ENCODE results near the gene FZD10. TPM values are rescaled to one million over a fixed set of nuclear protein-coding genes. Genes with fewer than 3 reads are reported as not detected.

The FZD10 gene
- total RNA-seq, 3 donors from 2014 or later (not counting 1 experiment from before 2014, with no cell fraction given), result not detected

GRCh38 chr12:130146176-130146931 is 15.9 kb upstream of the FZD10 start:
- Histone ChIP-seq H3K9me3 (ENCODE audit: control insufficient read depth, insufficient read depth, low read length) (no peaks in the 10 kb centered on the region), H3K36me3 (ENCODE audit: control insufficient read depth, insufficient read depth, low read length) (no peaks in the 10 kb centered on the region), H3K4me3 (ENCODE audit: low read length) (no peak overlapping the region), H3K4me1 (ENCODE audit: control insufficient read depth, insufficient read depth, low read length) (no peaks in the 10 kb centered on the region), H3K27me3 (ENCODE audit: control insufficient read depth, insufficient read depth, low read length) (no peaks in the 10 kb centered on the region), H3K27ac (ENCODE audit: low read length) (no peak overlapping the region)
- 73% methylated on average over 10 of the region's 10 CpGs for whole genome bisulfite sequencing (ENCODE audit: insufficient coverage)
- DNase-seq (no peak), ATAC-seq (no peak)
- Mint-ChIP-seq H3K4me3 (no peak overlapping the region), H3K27me3 (ENCODE audit: low read depth in 2 of 2) (peaks cover 0 to 4% of the 10 kb centered on the region in 2 donors), H3K9me3 (no peaks in the 10 kb centered on the region), H3K4me1 (no peaks in the 10 kb centered on the region), H3K36me3 (no peaks in the 10 kb centered on the region), H3K27ac (no peak overlapping the region)
- TF ChIP-seq, protein P1, sequence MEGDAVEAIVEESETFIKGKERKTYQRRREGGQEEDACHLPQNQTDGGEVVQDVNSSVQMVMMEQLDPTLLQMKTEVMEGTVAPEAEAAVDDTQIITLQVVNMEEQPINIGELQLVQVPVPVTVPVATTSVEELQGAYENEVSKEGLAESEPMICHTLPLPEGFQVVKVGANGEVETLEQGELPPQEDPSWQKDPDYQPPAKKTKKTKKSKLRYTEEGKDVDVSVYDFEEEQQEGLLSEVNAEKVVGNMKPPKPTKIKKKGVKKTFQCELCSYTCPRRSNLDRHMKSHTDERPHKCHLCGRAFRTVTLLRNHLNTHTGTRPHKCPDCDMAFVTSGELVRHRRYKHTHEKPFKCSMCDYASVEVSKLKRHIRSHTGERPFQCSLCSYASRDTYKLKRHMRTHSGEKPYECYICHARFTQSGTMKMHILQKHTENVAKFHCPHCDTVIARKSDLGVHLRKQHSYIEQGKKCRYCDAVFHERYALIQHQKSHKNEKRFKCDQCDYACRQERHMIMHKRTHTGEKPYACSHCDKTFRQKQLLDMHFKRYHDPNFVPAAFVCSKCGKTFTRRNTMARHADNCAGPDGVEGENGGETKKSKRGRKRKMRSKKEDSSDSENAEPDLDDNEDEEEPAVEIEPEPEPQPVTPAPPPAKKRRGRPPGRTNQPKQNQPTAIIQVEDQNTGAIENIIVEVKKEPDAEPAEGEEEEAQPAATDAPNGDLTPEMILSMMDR (IDR thresholded peaks at IDR 0.05), result no peak
- intact Hi-C loops (cut with micrococcal nuclease), result no loop called here

DNA sequence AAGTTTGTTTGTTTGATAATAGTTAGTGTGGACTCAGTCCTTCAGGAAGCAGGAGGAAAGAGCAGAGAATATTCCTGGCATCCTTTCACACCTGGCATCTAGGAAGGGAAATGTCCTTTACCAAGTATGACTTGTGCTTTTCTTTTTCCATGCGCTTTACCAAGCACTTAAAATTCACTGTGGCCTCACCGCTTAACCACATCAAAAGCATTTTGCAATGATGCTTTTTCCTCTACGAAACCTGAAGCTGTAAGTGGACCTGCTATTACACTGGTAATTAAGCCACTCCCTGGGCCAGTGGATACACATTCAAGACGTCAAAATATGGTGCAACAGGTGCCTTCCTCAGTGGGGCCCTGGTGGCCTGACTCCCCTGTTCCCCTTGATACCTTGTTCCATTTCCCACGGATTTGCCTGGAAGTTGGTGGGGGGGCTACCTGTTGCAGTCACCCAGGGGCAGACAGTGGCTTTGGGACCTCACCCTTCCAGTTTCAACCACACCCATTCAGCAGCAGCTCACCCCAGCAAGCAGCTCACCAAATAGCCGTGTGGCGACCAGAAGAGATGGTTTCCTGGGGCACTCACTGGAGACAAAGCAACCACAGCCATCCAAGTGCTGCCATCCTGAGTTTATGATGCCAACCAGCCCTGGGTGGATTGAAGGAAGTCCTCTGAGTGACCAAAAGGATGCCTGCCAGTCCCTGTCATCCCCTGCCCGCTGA is 14.2 kb upstream of the FZD10 start:
- peaks cover 0 to 4% of the 10 kb centered on the region in 2 donors for H3K27me3 Mint-ChIP-seq (ENCODE audit: low read depth in 2 of 2)
- H3K9me3 Mint-ChIP-seq, result no peaks in the 10 kb centered on the region
- no peak overlapping the region for H3K4me3 Mint-ChIP-seq
- Histone ChIP-seq H3K27ac (ENCODE audit: low read length) (no peak overlapping the region), H3K27me3 (ENCODE audit: control insufficient read depth, insufficient read depth, low read length) (no peaks in the 10 kb centered on the region), H3K36me3 (ENCODE audit: control insufficient read depth, insufficient read depth, low read length) (no peaks in the 10 kb centered on the region), H3K4me1 (ENCODE audit: control insufficient read depth, insufficient read depth, low read length) (no peaks in the 10 kb centered on the region), H3K9me3 (ENCODE audit: control insufficient read depth, insufficient read depth, low read length) (no peaks in the 10 kb centered on the region), H3K4me3 (ENCODE audit: low read length) (no peak overlapping the region)
- no peak overlapping the region for H3K27ac Mint-ChIP-seq
- H3K4me1 Mint-ChIP-seq, result no peaks in the 10 kb centered on the region
- intact Hi-C loops (cut with micrococcal nuclease), result no loop called here
- 43% methylated on average over 8 of the region's 8 CpGs for whole genome bisulfite sequencing (ENCODE audit: insufficient coverage)
- TF ChIP-seq, protein P1 (IDR thresholded peaks at IDR 0.05), result no peak
- ATAC-seq, result no peak
- no peak for DNase-seq
- no peaks in the 10 kb centered on the region for H3K36me3 Mint-ChIP-seq

DNA sequence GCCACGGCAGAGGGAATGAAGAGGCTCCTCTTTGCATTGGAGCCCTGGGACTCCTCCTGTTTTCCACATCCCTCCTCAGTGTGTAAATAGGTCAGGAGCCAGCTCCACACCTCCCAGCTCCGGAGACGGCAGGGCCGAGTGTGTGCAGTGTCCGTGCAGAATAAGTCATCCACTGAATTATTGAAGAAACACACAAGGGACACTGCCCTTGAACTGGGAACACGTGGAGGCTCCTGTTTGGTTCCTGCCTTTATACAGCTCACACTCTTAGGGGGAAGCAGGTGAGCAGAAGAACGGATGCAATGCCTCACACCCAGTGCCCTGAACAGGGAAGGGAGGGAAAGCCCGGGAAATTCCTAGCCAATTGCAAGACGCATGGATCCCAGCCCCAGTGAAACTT is 10.4 kb upstream of the FZD10 start:
- Mint-ChIP-seq H3K27ac (no peak overlapping the region), H3K9me3 (no peaks in the 10 kb centered on the region), H3K36me3 (no peaks in the 10 kb centered on the region), H3K4me3 (no peak overlapping the region), H3K4me1 (no peaks in the 10 kb centered on the region), H3K27me3 (ENCODE audit: low read depth in 2 of 2) (peaks cover 6 to 12% of the 10 kb centered on the region in 2 donors)
- no peak for DNase-seq
- TF ChIP-seq, protein P1 (IDR thresholded peaks at IDR 0.05), result no peak
- 84% methylated on average over 9 of the region's 9 CpGs for WGBS (ENCODE audit: insufficient coverage)
- no peak overlapping the region for H3K27ac ChIP-seq (ENCODE audit: low read length)
- H3K36me3 ChIP-seq (ENCODE audit: control insufficient read depth, insufficient read depth, low read length), result no peaks in the 10 kb centered on the region
- ATAC-seq, result no peak
- intact Hi-C loops (cut with micrococcal nuclease), result no loop called here
- no peak overlapping the region for H3K4me3 ChIP-seq (ENCODE audit: low read length)
- no peaks in the 10 kb centered on the region for H3K27me3 ChIP-seq (ENCODE audit: control insufficient read depth, insufficient read depth, low read length)
- H3K4me1 ChIP-seq (ENCODE audit: control insufficient read depth, insufficient read depth, low read length), result no peaks in the 10 kb centered on the region
- no peaks in the 10 kb centered on the region for H3K9me3 ChIP-seq (ENCODE audit: control insufficient read depth, insufficient read depth, low read length)
